Cerebellar nuclear complex (tissue), 1 donor: Measurements from ENCODE around the gene HPDL.
"Not testable (repeated sequence)": the region's sequence is repeated elsewhere in the genome, so short reads cannot be mapped to it uniquely, and the experiment has no call there.

Source experiments
- DNase-seq, 2 experiments: peaks; one replicate each; lab custom pipeline; 2025; lab: John Stamatoyannopoulos, UW

Gene HPDL

DNA sequence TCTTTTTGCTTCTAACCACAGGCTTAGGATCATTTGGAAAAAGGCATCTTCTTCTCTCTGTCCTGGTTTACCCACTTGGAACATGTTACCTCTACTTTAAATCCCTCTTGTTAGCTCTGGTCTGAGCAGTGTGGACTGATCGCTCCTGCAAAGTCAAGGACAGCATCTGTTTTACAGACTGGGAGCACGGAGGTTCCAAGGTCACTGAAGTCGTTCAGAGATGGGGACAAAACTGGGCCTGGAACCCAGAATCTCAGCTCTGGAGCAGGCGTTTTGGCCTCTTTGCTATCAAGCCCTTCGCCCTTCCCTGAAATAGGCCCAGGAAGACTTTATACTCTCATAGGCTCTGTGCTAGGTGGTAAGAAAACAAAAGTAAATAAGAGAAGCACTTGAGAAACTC lies 24.8 kb downstream of the HPDL start:
- no peak for DNase-seq

DNA sequence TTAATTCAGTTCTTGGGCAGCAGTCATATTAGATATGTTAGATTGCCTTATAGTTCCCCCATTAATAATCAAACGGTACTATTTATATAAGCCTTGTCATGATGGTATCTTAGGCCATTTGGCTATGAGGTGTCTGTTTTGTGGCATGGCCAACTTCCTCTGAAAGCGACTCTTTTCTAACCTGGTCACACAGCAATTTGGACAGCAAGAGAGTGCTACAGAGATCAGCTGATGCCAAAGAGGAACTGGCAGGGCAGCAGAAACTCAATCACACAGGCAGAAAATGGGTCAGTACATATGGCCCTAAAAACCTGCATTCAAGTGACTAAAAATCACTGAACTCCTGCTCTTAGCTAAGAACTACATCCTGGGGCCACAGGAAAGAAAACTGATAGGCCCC lies 27.0 kb downstream of the HPDL start:
- no peak for DNase-seq

DNA sequence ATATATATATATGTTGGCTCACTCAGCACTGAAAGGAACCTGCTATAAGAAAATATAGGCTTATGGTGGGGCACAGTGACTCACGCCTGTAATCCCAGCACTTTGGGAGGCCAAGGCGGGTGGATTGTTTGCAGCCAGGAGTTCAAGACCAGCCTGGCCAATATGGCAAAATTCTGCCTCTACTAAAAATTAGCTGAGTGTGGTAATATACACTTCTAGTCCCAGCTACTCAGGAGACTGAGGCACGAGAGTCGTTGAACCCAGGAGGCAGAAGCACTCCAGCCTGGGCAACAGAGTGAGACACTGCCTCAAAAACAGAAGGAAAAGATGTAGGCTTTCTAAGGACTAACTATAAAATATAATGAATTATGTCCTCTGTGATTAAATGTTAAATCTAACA lies 28.1 kb downstream of the HPDL start:
- no peak for DNase-seq

DNA sequence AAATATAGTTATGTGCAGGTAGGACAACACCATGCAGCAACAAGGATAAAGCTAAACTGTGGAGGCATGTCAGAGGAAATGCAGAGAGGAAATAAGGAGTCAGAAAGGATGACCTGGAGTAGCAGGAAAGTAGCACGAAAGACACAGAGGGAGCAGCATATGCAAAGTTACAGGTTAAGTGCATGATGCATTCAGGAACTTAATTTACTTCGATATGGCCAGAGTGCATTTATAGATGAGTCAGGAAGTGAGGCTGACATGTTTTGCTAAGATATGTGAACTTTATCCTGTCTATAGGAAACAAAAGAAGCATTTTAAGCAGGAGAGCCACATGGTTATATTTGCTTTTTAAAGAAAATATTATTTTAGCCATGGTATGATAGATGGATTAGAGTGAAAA lies 29.0 kb downstream of the HPDL start:
- DNase-seq = no peak

DNA sequence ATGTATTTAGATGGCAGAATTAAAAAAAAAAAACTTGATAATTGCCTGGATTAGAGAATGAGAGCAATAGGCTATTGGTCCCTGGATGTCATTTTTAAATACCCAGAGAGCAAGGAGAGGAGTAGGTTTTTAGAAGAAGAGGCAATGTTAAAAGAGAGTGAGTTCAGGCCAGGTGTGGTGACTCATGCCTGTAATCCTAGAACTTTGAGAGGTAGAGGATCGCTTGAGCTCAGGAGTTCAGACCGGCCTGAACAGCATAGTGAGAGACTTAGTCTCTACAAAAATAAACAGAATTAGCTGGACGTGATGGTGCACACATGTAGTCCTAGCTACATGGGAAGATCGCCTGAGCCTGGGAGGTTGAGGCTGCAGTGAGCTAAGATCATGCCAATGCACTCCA lies 29.5 kb downstream of the HPDL start:
- no peak for DNase-seq

DNA sequence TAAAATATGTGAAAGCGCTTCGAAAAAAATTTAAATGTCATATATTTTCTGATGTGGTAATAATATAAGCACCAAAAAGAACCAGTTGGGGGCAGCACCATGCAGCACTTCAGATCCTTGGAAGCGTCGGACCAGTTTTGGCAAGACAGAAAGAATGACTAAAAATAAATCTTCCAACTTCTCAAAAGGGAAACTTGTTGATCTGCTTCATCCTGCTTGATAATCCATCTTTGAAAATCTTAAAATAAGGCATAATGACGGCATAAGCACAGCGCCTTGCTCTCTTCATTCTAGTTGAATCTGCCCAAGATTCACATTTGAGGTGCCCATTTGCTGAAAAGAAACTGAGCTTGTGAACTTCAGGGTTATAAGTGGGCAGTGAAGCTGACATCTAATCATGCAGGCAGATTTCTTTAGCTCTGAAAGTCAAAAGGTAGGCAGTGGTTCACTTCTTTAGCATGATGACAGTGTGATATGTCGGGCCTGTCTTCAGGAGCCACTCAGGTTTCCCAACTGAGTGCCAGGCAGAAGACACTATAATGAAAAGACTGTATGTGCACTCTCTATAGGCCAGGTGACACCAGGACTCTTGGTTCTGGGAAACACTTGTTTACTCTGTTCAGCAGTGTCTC lies 33.3 kb downstream of the HPDL start:
- DNase-seq = peak in 1 of 2 experiments; percentile 2

DNA sequence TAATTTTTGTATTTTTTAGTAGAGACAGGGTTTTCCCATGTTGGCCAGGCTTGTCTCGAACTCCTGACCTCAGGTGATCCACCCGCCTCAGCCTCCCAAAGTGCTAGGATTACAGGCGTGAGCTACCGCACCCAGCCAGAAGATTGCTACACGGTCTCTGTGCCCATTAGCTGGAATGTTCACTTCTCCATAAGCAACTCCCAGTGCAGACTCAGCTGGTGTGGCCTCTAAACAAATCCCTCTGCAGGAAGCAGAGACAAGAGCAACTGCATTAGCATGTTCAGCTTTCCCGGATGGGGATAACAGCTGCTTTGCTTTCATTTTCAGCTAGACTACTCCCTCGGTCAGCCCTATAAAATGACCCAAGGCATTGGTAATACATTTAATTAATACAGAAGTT lies 34.3 kb downstream of the HPDL start:
- not testable (repeated sequence) for DNase-seq

DNA sequence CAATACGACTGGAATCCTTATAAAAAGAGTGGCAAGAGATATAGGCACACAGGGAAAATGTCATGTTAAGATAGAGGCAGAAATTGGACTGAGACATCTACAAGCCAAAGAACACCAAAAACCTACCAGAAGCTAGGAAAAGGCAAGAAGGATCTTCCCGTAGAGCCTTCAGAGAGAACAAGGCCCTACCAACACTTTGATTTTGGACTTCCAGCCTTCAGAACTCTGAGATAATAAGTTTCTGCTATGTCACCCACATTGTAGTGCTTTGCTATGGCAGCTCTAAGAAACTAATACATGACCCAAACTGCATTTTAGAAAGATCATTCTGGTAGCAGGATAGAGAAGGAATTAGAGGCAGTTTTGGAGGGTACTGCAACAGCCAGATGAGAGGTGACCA lies 37.6 kb downstream of the HPDL start:
- DNase-seq = no peak

DNA sequence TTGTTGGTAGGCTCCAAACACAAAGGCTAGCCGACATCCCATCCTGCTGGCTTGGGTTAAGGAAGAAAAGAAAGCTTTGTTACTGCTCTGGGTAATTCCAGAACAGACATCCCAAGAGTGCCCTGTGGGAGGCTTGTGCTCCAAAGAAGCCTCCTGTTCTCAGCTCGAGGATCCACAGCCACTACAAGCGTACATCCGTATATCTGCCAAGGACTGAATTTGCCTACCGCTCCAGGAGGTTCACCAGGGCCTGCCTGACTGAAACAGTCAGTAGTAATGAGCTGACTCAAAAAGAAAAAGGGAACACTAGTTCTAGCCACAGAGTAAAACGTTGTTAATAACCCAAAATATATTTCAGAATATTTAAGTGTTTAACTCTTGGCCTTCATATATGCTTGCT lies 38.4 kb downstream of the HPDL start:
- DNase-seq = no peak

DNA sequence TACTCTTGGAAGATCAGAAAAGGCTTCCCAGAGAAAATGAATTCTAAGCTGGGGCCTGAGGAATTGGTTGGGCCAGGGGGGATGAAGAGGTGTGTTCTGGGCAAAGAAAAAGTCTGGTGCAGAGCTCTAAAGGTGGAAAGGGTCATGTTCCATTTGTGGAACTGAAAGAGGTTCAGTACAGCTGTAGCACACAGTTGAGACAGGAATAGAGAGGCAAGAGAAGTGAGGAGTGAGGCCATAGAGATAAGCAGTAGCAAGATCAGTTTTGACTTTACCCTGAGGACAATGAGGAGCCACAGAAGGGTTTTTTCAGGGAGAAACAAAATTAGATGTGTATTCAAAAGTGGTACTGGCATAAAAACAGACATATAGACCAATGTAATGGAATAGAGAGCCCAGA lies 43.9 kb downstream of the HPDL start:
- DNase-seq = no peak

DNA sequence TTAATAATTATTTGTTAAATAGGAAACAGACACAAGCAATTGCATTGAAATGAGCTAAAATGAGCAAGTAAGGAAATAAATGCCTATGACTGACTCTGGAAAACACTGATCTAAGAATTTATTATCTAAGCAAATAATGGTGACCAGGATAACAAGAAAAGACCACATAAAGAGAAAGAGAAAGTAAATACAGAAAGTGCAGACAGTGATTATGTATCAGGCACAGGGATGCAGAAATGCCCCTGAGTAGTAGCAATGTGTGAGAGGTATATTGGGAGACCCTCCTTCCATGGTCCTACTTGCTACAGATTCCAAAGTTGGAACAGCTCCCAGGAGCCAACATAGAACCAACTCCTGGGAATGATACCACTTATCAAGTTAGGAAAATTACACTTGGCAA lies 46.9 kb downstream of the HPDL start:
- no peak for DNase-seq

DNA sequence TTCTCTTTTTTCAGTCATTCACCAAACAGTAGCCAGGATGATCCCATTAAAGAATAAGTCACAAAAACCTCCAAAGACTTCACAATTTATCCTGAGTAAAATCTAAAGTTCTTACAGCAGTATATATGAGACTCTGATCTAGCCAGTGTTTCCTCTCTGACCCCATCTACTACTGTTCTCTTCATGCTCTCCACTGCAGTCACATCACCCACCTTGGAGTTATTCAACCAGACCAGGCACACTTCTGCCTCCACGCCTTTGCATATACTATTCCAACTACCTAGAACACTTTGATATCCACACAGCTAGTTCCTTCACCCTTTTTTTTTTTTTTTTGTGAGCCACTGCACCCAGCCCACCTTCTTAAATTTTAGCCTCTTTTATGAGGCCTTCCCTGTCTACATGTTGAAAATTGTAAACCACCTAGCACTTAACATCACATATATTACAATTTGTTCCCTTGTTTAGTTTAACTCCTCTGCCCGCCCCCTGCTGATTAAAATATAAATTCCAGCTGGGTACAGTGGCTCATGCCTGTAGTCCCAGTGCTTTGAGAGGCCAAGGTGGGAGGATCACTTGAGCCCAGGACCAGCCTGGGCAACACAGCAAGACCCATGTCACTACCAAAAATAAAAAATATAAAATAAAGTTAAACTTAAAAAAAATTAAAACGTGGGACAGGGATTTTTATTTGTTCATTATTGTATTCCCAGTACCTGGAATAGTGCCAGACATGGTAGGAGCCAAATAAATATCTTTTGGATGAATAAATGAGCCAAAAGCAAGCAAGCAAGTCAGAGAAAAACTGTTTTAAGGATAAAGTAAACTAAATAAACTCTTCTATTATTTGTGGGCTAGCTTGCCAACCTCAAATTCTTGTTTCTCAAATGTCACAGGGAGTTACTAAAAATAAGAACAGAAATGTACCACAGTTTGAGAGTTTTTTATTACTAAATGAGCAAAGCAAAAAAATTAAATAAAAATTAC lies 48.7 kb downstream of the HPDL start:
- no peak for DNase-seq

DNA sequence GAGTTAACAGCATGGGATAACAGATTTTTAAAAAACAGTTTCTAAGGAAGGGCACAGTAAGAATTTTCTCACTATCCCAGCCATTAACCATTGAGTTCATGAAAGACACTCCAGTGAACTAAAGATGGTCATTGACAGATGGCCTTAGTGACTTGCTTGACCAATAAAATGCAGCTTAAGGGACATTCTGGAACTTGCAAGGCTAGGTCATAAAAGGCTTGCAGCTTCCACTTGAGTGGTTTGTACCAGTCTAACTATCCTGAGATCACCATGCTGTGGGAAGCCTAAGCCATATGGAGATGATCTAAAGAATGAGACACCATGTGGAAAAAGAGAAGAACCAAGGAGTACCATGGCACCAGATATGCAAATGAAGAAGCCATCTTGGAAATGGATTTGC lies 51.5 kb downstream of the HPDL start:
- no peak for DNase-seq
